ENCODE measurements around the gene NRXN3.

NRXN3 gene

GRCh38 chr14:79162833-79163232 is 992.7 kb downstream of the NRXN3 start:
- ATAC-seq (ENCODE audit: low read depth): no peak
- H3K36me3 ChIP-seq (ENCODE audit: low read depth): no peaks in the 10 kb centered on the region
- DNase-seq (ENCODE audit: low spot score): no peak
- no peak for TF ChIP-seq CTCF (IDR thresholded peaks at IDR 0.05; ENCODE audit: poor library complexity, severe bottlenecking)
- no peaks in the 10 kb centered on the region for H3K9me3 ChIP-seq (ENCODE audit: severe bottlenecking)
- H3K27ac ChIP-seq (ENCODE audit: poor library complexity, severe bottlenecking): no peak overlapping the region
- no peak overlapping the region for H3K4me3 ChIP-seq (ENCODE audit: severe bottlenecking)
- no peaks in the 10 kb centered on the region for H3K27me3 ChIP-seq (ENCODE audit: insufficient read depth, poor library complexity, severe bottlenecking)
- no peaks in the 10 kb centered on the region for H3K4me1 ChIP-seq (ENCODE audit: insufficient read depth, poor library complexity, severe bottlenecking)

DNA sequence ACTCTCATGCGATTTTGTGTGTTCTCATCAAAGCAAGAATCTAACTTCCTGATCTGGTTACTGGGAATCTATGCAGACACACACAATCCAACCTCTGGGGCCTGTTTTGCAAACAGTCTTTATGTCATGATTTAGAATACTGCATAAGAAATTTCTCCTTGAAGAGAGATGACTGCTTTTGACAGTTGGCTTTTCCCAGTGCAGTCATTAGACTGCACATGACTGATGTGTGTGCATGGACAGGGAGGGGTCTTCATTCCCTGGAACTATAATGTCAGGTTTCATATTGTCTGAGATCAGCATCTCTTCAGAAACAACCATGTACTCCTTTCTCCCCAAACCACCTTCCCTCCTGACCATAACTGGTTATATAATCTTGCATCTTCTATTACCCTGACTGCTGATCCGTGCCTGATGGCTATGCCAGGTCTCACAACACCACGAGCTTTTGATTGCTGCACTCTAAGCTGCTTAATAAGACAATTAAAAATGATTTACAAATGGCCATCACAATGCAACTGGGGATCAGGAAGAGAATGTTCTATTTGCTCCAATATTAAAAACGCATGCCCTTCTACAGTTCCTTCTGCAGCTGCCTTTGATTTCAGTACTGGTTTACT is 995.4 kb downstream of the NRXN3 start:
- no peak overlapping the region for H3K27ac ChIP-seq (ENCODE audit: poor library complexity, severe bottlenecking)
- H3K9me3 ChIP-seq (ENCODE audit: severe bottlenecking): no peaks in the 10 kb centered on the region
- no peaks in the 10 kb centered on the region for H3K4me1 ChIP-seq (ENCODE audit: insufficient read depth, poor library complexity, severe bottlenecking)
- no peak for TF ChIP-seq CTCF (IDR thresholded peaks at IDR 0.05; ENCODE audit: poor library complexity, severe bottlenecking)
- DNase-seq (ENCODE audit: low spot score) (no peak), ATAC-seq (ENCODE audit: low read depth) (no peak)
- no peaks in the 10 kb centered on the region for H3K36me3 ChIP-seq (ENCODE audit: low read depth)
- no peaks in the 10 kb centered on the region for H3K27me3 ChIP-seq (ENCODE audit: insufficient read depth, poor library complexity, severe bottlenecking)
- H3K4me3 ChIP-seq (ENCODE audit: severe bottlenecking): no peak overlapping the region

- DNase-seq (ENCODE audit: low spot score) (no peak), ATAC-seq (ENCODE audit: low read depth) (no peak)
- Histone ChIP-seq H3K4me1 (ENCODE audit: insufficient read depth, poor library complexity, severe bottlenecking) (no peaks in the 10 kb centered on the region), H3K4me3 (ENCODE audit: severe bottlenecking) (no peak overlapping the region), H3K9me3 (ENCODE audit: severe bottlenecking) (no peaks in the 10 kb centered on the region), H3K27ac (ENCODE audit: poor library complexity, severe bottlenecking) (no peak overlapping the region), H3K27me3 (ENCODE audit: insufficient read depth, poor library complexity, severe bottlenecking) (no peaks in the 10 kb centered on the region), H3K36me3 (ENCODE audit: low read depth) (no peaks in the 10 kb centered on the region)
- TF ChIP-seq CTCF (IDR thresholded peaks at IDR 0.05; ENCODE audit: poor library complexity, severe bottlenecking): no peak
These were observed 996.0 kb downstream of the NRXN3 start for GRCh38 chr14:79166171-79166570.

DNA sequence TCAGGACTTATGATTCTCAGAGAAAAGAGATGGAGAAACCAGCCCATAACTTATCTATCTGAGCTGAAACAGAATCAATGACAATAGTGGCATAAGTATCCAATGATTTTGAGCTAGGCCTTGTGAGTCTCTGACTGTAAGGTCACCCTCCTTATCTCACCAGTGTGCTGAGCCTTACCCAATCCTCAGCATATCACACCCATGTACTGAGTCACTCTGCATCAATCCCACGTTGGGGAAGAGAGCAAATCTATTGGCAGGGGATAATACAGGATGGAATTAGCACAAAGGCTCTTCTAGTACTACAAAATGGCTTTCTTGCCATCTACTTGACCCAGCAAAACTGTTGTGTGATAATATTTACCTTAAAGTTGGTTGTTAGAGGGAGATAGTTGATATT is 997.8 kb downstream of the NRXN3 start:
- Histone ChIP-seq H3K9me3 (ENCODE audit: severe bottlenecking) (no peaks in the 10 kb centered on the region), H3K36me3 (ENCODE audit: low read depth) (no peaks in the 10 kb centered on the region), H3K27me3 (ENCODE audit: insufficient read depth, poor library complexity, severe bottlenecking) (no peaks in the 10 kb centered on the region), H3K27ac (ENCODE audit: poor library complexity, severe bottlenecking) (no peak overlapping the region), H3K4me1 (ENCODE audit: insufficient read depth, poor library complexity, severe bottlenecking) (no peaks in the 10 kb centered on the region), H3K4me3 (ENCODE audit: severe bottlenecking) (no peak overlapping the region)
- 0 out of 3 replicates have a peak, but pooled peaks have one; percentile 50 for ATAC-seq (ENCODE audit: low read depth)
- no peak for TF ChIP-seq CTCF (IDR thresholded peaks at IDR 0.05; ENCODE audit: poor library complexity, severe bottlenecking)
- no peak for DNase-seq (ENCODE audit: low spot score)

DNA sequence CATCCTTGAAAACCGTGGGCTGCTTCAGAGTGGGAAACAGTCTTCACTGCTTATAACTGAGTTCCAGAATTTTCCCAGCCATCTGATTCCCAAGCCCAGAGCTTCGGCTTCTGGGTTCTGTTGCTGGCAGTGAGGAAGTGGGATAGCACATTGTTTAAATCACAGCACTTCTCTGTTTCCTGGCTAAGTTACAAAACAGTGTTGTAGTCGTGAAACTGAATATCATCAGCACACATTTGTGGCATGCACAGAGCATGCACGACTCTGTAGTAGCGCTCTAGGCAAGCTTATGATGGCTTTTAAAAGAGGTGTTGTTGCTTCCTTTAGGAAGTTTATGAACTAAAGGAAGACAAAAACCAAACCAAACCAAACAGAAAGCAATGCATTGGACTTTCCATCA is 1005.5 kb downstream of the NRXN3 start:
- no peaks in the 10 kb centered on the region for H3K36me3 ChIP-seq (ENCODE audit: low read depth)
- peaks cover 3% of the 10 kb centered on the region for H3K27me3 ChIP-seq (ENCODE audit: insufficient read depth, poor library complexity, severe bottlenecking)
- ATAC-seq (ENCODE audit: low read depth) (no peak), DNase-seq (ENCODE audit: low spot score) (no peak)
- no peaks in the 10 kb centered on the region for H3K9me3 ChIP-seq (ENCODE audit: severe bottlenecking)
- no peak overlapping the region for H3K27ac ChIP-seq (ENCODE audit: poor library complexity, severe bottlenecking)
- H3K4me1 ChIP-seq (ENCODE audit: insufficient read depth, poor library complexity, severe bottlenecking): no peaks in the 10 kb centered on the region
- TF ChIP-seq CTCF (IDR thresholded peaks at IDR 0.05; ENCODE audit: poor library complexity, severe bottlenecking): no peak
- H3K4me3 ChIP-seq (ENCODE audit: severe bottlenecking): no peak overlapping the region

All from RWPE2 (cell line).